D721Med (cell line): Measurements from ENCODE around the gene THAP7.

Experiments used
- DNase-seq: peaks from one replicate; pipeline ENCODE4 v3.0.0; 2011; ENCODE audit warnings: low spot score; ENCODE audit not compliant: insufficient read length
- FAIRE-seq: peaks from 2 replicates; lab custom pipeline; 2011; peaks lifted over from hg19 to GRCh38; lab: Jason Lieb, UNC
- TF ChIP-seq, protein P1 (sequence below): IDR thresholded peaks from 2 replicates; pipeline ENCODE4 v1.5.1; 2012; ENCODE audit warnings: mild to moderate bottlenecking, control low read depth; ENCODE audit not compliant: insufficient read depth; ENCODE audit errors: missing control alignments

THAP7 gene

DNA sequence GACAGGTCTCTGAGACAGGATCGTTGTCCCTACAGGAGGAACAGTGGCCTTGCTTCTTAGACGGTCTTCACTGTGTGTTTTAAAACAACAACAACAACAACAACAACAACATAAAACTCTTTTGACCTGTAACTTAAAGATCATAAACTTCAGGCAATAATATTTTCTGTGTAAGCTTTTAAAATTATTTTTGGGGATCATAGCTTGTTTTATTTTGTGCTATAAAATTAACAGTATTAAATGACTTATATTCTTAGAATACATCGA, 48.6 kb downstream of the THAP7 start:
- DNase-seq = no peak
- TF ChIP-seq, protein P1, sequence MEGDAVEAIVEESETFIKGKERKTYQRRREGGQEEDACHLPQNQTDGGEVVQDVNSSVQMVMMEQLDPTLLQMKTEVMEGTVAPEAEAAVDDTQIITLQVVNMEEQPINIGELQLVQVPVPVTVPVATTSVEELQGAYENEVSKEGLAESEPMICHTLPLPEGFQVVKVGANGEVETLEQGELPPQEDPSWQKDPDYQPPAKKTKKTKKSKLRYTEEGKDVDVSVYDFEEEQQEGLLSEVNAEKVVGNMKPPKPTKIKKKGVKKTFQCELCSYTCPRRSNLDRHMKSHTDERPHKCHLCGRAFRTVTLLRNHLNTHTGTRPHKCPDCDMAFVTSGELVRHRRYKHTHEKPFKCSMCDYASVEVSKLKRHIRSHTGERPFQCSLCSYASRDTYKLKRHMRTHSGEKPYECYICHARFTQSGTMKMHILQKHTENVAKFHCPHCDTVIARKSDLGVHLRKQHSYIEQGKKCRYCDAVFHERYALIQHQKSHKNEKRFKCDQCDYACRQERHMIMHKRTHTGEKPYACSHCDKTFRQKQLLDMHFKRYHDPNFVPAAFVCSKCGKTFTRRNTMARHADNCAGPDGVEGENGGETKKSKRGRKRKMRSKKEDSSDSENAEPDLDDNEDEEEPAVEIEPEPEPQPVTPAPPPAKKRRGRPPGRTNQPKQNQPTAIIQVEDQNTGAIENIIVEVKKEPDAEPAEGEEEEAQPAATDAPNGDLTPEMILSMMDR = no peak
- no peak for FAIRE-seq

DNA sequence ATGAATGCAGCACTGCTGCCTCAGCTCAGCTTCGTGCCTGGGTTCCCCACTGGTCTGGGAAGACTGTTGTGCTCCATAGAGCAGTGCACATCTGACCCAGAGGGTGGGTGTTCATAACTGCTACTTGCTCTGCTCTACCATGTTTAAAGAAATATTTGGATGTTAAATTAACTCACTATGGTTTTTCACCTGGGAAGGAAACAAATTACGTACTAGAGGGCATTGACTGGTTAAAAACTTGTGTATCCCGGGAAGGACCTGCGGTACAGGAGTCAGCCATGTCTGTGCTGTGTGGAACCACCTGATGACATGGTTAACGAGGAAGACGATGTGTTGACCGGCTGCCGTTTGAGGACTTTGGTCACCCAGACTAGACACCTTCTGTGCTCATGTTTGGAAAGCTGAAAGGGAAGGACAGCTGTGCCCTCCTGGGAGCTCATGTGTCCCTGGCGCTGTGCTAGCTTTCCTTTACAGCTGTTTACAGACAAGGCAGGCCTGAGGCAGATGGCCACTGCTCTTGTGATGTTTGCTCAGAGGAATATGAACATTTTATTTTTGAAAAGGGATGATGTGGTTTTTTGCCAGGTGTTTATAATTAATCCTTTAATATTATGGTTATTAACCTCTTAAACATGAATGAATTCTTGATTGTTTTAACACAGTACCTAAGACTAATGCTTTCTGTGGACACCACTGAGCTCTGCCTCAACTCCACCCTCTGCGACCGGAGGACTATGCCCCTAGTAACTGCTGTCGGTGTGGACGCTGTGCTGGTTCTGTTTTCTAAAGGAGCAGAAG, 49.2 kb downstream of the THAP7 start:
- no peak for DNase-seq
- FAIRE-seq = no peak
- TF ChIP-seq, protein P1 = no peak

DNA sequence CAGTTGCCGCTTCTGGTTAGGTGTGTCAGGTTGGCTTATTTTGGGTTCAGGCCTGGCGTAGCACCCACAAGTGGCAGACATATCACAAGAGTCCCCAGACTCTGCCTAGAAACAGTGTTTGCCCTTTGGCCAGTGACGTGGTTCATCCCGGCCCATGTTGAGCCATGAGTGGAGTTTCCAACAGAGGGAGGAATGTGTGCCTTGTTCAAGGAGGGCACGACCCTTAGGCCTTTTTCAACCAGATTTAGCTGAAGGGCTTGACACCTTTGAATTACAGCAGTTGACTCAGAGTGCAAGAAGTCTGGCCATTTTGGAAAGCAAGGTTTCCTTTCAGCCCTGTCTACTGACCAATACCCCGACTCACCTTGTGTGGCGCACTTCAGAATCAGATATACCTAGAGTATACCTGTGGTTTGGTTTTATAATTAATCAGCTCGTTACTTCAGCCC, 50.0 kb downstream of the THAP7 start:
- TF ChIP-seq, protein P1 = no peak
- DNase-seq (no peak), FAIRE-seq (no peak)

DNA sequence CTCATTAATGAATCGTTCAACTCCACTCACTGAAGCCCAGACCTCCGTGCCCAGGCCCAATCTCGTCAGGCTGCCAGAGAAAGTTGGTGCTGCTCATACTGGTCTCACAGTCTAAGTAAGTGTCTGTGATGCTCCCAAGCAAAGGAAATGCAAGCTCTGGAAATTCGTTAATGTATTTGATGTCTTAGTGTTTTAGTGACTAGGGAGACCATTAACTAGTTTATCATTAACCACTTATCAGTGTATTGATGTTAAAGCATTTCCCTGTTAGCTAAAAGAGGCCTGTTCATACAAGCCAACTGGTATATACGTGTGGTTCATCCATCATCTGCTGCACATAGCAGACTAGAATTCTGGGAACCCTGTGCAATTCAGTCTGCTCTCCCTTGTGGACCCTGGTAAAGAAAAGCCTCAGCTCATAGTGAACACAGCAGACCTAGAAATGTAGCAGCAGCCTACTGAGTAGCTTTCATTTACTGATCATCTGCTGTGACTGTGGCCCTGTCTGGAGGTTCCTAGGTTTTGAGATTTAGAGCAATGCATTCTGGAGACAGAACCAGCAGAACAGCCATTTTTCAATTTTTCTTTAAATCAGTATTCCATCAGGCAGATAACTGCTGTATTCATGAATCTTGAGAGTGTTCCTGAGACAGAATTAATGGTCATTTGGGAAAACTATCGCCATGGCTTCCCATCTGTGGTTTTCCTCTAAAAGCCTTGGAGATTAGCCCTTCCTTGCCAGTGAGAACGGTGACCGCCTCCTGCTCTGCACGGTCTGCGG, 50.6 kb downstream of the THAP7 start:
- DNase-seq = no peak
- TF ChIP-seq, protein P1 = no peak
- FAIRE-seq = no peak

DNA sequence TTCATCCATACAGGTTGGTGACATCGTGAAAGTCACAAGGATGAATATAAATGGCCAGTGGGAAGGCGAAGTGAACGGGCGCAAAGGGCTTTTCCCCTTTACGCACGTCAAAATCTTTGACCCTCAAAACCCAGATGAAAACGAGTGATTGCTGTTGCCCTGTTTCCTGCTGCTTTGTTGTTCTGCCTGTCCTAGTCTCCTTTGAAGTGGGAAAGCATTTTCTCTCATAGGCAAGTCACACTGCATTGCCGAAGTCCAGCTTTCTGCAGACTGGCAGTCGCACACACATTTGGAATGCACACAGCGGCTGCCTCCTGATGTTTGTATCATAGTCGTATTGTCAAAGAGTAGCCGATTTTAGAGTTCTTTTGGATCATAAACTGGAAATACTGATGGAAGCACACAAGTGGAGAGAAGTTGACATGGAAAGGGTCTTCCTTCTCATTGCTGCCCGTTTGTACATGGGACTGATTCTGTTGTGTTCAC, 52.2 kb downstream of the THAP7 start:
- TF ChIP-seq, protein P1 = no peak
- FAIRE-seq (no peak), DNase-seq (no peak)
